ES-I3 (cell line): ENCODE data around the gene IL18R1.

Experiments
- H3K36me3 ChIP-seq: 2 replicates; pipeline ENCODE4 v1.6.1; 2013; ENCODE audit warnings: mild to moderate bottlenecking, low read length, control low read depth, moderate library complexity; ENCODE audit not compliant: insufficient read depth
- H3K4me1 ChIP-seq: 2 replicates; pipeline ENCODE4 v1.6.1; 2013; ENCODE audit warnings: mild to moderate bottlenecking, control low read depth, low read length; ENCODE audit not compliant: insufficient read depth
- H3K9ac ChIP-seq: 2 replicates; pipeline ENCODE4 v1.6.1; 2013; ENCODE audit warnings: low read depth, mild to moderate bottlenecking, low read length, moderate library complexity
- H3K9me3 ChIP-seq: 2 replicates; pipeline ENCODE4 v1.6.1; 2013; ENCODE audit warnings: mild to moderate bottlenecking, low read length, moderate library complexity; ENCODE audit not compliant: control insufficient read depth, insufficient read depth

Gene IL18R1

DNA sequence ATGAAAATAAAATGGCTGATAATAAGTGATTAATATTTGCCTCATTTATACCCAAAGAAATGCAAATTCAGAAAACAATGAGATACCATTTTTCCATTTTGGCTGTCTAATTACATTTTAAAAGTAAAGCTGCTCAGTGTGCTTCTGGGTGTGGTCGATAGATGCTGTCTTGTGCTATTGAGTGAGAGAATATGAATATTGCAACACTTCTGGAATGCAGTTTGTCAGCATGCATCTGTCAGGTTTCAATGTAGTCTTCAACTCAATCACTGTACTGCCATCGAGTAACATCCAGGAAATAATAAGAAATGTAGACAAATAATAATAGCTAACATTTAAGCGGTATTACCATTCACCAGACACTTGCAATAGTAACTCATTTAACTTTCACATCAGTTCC, 3.9 kb downstream of the IL18R1 start:
- H3K36me3 ChIP-seq, result no peaks in the 10 kb centered on the region
- no peaks in the 10 kb centered on the region for H3K9me3 ChIP-seq
- no peak overlapping the region for H3K9ac ChIP-seq
- no peaks in the 10 kb centered on the region for H3K4me1 ChIP-seq

DNA sequence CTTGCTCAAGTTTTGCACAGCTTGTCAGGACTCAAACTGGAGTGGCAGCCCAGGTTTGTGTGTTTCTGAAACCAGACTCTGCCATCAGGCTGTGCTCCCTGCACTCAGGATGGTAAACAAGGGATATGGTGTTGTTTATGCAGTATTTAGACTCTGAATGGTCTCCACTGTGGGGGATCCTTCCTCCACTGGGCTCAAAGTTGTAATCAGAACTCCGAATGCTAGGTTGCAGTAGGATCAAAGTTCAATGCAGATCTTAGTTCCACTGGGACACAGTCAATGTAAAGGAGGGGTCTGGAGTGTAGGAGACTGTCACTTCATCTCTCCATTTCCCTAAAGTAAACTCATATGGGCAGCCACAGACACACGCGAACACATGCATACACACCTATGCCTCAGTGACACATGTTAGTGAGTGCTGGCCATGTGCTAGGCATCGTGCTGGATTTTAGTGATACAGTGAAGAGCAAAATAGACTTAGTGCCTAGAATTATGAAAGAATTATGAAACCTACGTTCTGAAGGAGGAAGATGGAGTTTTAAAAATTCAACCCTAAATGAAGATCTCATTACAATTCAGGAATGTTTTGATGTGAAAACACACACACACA, 6.1 kb downstream of the IL18R1 start:
- H3K36me3 ChIP-seq, result no peaks in the 10 kb centered on the region
- H3K4me1 ChIP-seq, result no peaks in the 10 kb centered on the region
- no peak overlapping the region for H3K9ac ChIP-seq
- no peaks in the 10 kb centered on the region for H3K9me3 ChIP-seq

DNA sequence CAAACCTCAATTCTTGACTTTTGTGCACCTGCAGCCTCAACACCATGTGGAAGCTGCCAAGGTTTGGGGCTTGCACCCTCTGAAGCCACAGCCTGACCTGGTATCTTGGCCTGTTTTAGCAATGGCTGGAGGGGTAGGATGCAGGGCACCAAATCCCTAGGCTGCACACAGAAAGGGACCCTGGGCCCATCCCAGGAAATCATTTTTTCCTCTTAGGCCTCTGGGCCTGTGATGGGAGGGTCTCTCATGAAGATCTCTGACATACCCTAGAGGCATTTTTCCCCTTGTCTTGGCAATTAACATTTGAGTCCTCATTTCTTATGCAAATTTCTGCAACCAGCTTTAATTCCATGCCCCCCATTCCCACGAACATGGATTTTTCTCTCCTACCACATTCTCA, 10.2 kb downstream of the IL18R1 start:
- Histone ChIP-seq H3K9me3 (peaks cover 3% of the 10 kb centered on the region; the same call in 1 of the 2 replicates), H3K4me1 (no peaks in the 10 kb centered on the region), H3K9ac (no peak overlapping the region), H3K36me3 (no peaks in the 10 kb centered on the region)

DNA sequence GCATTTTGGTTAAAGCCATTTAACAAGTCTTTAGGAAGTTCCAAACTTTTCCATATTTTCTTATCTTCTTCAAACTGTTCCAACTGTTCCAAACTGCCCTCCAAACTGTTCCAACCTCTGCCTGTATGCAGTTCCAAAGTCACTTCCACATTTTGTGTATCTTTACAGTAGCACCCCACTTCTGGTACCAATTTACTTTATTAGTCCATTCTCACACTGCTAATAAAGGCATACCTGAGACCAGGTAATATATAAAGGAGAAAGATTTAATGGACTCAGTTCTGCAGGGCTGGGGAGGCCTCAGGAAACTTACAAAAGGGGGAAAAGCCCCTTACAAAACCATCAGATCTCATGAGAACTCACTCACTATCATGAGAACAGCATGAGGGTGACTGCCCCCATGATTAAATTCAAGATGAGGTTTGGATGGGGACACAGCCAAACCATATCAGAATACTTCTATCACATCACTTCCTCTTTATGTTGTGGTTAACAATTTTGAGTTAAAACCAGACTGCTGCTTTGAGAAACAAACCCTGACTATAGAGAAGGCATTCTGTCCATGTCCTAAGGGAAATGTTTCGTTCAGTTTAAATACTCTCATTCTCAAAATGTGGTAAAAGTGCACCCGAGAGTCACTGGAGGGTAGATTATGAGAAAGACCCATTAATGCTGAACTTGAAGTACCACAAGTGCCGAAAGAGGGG, 11.0 kb downstream of the IL18R1 start:
- Histone ChIP-seq H3K9me3 (peaks cover 3% of the 10 kb centered on the region; the same call in 1 of the 2 replicates), H3K9ac (no peak overlapping the region), H3K36me3 (no peaks in the 10 kb centered on the region), H3K4me1 (no peaks in the 10 kb centered on the region)

DNA sequence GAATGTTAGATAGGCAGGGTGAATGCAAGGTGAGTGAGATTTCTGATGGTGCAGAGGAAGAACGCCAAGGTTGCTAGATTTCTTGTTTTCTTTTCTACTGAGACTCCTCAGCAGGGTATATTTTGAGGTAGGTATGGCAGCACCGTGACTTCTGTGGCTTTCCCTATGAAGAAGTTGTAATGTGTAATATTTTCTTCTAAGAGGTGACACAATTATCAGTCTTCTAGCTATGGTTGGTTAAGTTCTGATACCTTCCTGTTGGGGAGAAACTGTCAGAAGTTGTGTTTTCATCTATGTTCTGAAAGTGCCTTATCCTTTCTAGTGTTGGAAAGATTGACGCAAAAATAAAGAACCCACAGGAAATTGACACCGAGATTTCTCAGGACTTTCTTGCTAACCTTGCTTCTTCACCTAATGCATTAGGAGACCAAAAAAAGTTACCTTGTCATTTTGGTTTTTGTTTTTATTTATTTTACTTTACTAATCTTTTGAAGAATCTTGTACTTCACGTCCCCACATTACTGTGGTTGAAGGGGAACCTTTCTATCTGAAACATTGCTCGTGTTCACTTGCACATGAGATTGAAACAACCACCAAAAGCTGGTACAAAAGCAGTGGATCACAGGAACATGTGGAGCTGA, 11.9 kb downstream of the IL18R1 start:
- H3K36me3 ChIP-seq, result no peaks in the 10 kb centered on the region
- peaks cover 3% of the 10 kb centered on the region; the same call in 1 of the 2 replicates for H3K9me3 ChIP-seq
- H3K4me1 ChIP-seq, result no peaks in the 10 kb centered on the region
- H3K9ac ChIP-seq, result no peak overlapping the region

DNA sequence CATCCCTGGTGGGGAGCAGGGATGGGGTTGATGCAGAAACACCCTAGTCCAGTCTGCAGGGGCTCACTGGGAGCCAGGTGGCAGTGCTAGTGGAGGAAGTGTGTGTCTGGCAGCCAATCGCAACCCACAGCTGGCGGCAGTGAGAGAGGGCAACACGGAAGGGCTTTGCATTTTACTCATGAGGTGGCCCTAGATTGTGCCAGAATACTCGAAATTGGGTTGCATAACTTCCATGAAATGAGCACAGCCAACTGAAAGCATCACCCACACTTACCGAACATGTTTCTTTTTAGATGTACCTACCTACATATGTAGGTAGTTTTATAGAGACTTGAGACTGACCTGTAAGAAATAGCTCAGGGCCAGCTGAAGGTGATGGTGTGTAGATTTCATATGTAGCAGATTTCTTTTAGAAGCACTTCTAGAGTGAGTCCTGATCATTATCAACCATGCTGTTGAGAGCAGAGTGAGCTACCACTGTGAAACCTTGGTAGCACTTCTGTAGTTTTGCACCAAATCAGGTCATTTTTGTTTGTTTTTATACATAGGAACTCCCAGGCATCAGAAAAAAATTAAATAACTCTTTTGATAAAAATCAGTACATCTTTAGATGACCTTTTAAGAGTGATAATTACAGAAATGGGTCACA, 13.0 kb downstream of the IL18R1 start:
- peaks cover 3% of the 10 kb centered on the region; the same call in 1 of the 2 replicates for H3K9me3 ChIP-seq
- H3K9ac ChIP-seq, result no peak overlapping the region
- no peaks in the 10 kb centered on the region for H3K4me1 ChIP-seq
- no peaks in the 10 kb centered on the region for H3K36me3 ChIP-seq

DNA sequence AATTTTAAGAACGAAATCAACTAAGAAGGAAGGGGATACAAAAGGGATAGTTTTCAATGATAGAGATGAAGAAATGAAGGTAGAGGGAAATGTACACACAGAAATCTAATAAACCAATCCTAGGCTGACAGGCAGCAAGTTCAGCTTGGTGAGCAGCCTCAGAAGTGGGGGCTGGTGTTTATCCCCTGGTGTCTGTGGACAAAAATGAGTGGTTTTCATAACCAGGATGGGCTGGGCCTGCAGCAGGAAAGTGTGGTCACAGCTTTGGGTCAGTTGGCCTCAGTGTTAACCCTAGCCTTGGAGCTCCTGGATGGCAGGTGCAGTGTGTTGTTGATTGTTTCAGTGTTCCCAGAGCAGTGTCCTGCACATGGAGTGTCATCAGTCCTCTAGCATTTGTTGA, 14.3 kb downstream of the IL18R1 start:
- H3K9ac ChIP-seq, result no peak overlapping the region
- no peaks in the 10 kb centered on the region for H3K36me3 ChIP-seq
- peaks cover 3% of the 10 kb centered on the region; the same call in 1 of the 2 replicates for H3K9me3 ChIP-seq
- H3K4me1 ChIP-seq, result no peaks in the 10 kb centered on the region

DNA sequence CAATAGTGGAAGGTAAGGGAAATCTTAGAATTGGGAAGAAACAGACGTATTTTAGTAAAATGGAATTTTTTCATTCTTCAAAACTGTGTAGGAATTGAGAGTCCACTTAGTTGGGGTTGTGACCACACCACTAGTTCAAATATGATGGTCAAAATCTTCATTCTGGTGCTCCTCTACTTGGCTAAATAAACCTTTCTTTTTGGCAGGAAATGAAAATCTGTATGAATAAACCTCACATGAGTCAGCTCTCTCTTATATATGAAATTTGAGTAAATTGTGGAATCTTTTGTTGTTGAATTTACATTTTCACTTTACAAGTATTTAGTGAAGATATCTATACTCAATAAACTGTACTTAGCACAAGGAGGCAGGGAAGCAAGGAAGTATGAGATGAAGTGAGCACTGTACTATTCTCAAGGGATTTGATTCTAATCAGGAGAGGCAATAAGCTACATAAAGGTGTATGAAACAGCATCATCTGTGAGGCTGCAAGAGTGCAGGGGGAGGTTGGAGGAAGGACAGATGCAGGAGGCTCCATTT, 20.5 kb downstream of the IL18R1 start:
- Histone ChIP-seq H3K4me1 (no peaks in the 10 kb centered on the region), H3K9ac (no peak overlapping the region)

DNA sequence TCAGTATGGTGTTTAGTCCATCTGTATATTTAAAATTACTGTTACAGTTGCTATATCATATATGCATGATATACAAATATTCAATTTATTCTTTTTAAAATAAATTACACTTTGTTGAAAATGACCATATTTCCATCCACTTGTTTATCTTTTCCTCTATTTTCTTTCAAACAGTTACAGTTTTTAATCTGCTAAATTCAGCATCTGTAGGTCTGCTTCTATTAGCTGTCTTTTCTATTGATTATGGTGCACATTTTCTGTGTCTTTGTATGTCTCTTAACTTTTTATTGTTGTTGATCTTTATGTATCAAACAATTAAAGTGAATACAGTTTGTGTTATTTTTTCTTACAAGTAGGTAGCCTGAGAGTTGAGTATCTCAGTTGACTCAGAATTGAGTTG, 28.1 kb downstream of the IL18R1 start:
- Histone ChIP-seq H3K9me3 (no peaks in the 10 kb centered on the region; the same call in none of the 2 replicates), H3K9ac (no peak overlapping the region), H3K4me1 (no peaks in the 10 kb centered on the region), H3K36me3 (no peaks in the 10 kb centered on the region)

More for the DNA sequence above, 20.5 kb downstream of the IL18R1 start:
- no peaks in the 10 kb centered on the region for H3K36me3 ChIP-seq
- H3K9me3 ChIP-seq, result no peaks in the 10 kb centered on the region

DNA sequence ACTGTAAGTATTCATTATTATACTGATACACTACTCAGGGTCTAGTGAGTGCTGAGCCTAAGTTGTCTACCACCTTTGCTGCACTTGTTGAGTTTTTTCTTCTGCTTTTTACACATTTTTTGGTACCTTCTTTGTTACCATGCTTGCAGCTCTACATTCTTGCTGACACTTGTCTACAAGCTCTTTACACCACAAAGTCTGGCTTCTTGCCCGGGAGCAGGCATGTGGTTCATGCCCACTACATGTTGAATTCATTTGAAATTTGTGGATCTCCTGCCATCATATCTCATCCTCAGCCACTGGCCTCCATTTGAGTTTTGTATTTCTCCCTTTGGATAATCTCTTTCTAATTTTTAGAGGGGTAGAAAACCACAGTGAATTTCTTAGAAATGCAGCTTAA, 29.9 kb downstream of the IL18R1 start:
- Histone ChIP-seq H3K36me3 (no peaks in the 10 kb centered on the region), H3K4me1 (no peaks in the 10 kb centered on the region), H3K9ac (no peak overlapping the region), H3K9me3 (no peaks in the 10 kb centered on the region; the same call in none of the 2 replicates)

DNA sequence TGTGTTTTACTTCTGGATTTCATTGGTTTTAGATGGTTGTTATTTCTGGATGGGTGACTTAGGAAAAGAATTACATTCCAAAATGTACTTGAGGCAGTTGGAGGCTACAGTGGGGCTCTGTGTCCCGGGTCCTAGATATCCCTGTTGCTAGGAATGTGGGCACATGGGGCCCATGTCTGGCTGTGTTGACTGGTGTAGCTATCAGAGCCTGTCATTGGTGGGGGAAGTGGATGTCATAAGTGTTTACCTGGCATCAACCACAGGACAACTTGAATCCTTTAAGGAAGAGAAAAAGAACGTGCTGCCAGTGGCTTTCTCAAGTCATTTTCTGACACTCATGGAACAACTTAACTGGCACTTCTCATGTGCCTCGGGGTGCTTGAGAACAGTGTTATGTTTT, 30.4 kb downstream of the IL18R1 start:
- Histone ChIP-seq H3K4me1 (no peaks in the 10 kb centered on the region), H3K36me3 (no peaks in the 10 kb centered on the region), H3K9me3 (no peaks in the 10 kb centered on the region; the same call in none of the 2 replicates), H3K9ac (no peak overlapping the region)

DNA sequence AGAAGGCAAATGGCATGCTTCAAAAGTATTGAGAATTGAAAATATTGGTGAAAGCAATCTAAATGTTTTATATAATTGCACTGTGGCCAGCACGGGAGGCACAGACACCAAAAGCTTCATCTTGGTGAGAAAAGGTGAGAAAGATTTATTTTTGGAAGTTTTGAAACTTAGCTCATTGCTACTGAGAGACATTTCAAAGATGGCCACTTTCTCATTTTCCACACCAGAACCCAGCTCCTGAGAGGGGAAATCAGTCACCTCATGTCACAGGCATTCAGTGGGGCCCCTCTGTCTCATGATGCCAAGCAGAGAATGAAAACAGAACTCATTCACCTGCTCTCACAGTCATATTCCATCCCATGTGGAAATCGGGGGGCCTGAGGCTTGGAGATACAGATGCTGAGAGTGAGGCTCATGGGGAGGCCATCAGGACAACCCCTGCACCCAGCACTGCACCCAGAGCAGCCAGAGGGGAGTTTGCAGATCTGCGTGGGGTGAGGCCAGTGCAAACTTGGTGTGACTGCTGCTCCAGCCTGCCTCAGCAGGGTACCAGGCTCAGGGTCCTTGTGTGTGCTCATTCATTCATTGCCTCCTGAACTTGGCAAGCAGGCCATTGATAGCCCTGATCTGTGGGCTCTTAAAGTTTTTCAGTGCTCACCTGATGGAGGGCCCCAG, 31.4 kb downstream of the IL18R1 start:
- no peaks in the 10 kb centered on the region; the same call in none of the 2 replicates for H3K9me3 ChIP-seq
- no peaks in the 10 kb centered on the region for H3K4me1 ChIP-seq
- H3K36me3 ChIP-seq, result no peaks in the 10 kb centered on the region
- no peak overlapping the region for H3K9ac ChIP-seq

DNA sequence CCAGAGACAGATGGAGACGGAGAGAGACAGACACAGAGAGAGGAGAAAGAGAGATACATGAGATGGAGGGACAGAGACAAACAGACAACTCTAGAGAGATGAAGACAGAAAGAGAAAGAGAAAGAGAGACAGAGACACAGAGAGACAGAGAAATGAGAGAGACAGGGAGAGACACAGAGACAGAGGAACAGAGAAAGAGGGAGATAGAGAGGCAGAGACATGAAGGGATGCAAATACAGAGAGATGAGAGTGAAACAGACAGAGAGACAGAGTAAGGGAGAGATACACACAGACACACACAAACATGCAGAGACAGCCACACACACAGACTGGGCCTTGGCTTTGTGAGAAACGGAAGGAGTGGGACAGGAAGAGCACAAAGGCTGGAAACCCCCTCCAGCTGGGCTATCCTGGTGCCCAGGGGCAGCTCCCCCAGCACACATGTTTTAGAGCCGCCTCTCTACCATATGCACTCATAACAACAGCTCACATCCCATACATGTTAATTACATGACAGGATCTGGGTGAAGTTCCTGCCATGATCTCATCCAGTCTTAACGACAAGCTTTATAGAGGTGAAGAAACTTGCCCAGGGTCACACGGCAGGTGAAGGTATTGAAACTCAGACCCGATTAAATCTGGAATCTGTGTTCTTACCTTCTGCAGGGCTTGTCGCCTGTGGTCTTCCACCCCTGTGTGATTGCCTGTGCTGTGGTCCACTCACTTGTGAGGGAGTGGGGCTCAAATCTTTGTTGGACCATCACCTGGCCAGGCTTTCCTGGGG, 32.4 kb downstream of the IL18R1 start:
- Histone ChIP-seq H3K9ac (no peak overlapping the region), H3K36me3 (no peaks in the 10 kb centered on the region), H3K4me1 (no peaks in the 10 kb centered on the region), H3K9me3 (no peaks in the 10 kb centered on the region; the same call in 1 of the 2 replicates)
